Limb (tissue), 2 donors: ENCODE data around the gene MEGF8.

ENCODE experiments used
- DNase-seq, 2 donors: peaks; one replicate each; pipeline ENCODE4 v3.0.0-alpha.2; 2016; ENCODE audit errors: extremely low spot score in 2 of 2

Gene MEGF8

DNA sequence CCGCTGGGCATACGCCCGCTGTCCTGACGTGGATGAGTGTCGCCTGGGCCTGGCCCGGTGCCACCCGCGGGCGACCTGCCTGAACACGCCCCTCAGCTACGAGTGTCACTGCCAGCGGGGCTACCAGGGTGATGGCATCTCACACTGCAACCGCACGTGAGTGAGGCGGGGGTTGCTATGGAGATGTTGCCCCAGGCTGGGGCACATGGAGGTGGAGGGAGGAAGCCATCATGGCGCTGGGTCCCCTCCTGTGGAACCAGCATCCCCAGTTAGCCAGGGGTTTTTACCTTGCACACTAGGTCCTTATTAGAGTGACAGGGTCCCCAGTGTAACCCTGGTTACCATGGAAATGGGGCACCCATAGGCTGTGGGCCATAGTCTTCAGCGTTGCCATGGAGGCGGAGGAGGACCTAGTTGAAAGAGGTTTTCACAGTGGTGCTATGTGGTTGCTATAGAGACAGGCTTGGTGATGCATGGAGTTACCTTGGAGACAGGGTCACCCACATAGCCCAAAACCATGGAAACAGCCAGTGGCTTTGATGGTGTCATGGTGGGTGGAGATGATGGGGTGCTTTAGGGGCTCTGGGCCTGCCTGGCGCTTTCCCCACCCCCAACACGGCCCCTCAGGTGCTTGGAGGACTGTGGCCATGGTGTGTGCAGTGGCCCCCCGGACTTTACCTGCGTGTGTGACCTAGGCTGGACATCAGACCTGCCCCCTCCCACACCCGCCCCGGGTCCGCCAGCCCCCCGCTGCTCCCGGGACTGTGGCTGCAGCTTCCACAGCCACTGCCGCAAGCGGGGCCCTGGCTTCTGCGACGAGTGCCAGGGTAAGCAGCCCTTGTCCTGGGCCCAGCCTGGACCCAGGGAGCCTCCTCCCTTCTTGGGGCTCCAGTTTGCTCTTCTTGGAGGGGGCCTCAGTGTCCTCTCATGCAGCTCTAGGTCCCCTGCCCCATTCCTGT lies 27.1 kb downstream of the MEGF8 start:
- peak in 1 of 2 donors; percentile 73 for DNase-seq

DNA sequence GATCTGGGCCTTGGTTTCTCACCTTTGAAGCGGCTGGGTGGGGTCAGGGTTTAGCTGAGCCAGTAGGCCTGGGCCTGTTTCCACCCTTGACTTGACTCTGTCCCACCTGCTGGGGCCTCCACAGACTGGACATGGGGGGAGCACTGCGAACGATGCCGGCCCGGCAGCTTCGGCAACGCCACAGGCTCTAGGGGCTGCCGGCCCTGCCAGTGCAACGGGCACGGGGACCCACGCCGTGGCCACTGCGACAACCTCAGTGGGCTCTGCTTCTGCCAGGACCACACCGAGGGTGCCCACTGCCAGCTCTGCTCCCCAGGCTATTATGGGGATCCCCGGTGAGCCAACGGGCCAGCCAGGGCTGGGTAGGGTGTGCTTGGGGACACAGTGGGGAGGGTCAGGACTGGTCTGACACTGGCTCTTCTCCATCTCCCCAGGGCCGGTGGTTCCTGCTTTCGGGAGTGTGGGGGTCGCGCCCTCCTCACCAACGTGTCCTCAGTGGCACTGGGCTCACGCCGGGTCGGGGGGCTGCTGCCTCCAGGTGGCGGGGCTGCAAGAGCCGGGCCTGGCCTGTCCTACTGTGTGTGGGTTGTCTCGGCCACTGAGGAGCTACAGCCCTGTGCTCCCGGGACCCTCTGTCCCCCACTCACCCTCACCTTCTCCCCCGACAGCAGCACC lies 28.0 kb downstream of the MEGF8 start:
- no peak for DNase-seq

DNA sequence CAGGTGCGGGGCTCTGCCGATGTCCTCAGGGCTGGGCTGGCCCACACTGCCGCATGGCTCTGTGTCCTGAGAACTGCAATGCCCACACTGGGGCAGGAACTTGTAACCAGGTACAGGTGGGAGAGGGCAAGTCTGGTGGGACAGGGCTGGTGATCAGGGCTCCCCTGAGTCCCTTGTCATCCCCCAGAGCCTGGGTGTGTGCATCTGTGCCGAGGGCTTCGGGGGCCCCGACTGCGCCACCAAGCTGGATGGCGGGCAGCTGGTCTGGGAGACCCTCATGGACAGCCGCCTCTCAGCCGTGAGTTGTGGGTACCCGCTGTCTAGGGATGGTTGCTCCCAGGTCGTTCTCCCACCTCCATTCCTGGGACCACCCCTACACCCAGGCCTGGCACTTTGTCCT lies 30.5 kb downstream of the MEGF8 start:
- no peak for DNase-seq

DNA sequence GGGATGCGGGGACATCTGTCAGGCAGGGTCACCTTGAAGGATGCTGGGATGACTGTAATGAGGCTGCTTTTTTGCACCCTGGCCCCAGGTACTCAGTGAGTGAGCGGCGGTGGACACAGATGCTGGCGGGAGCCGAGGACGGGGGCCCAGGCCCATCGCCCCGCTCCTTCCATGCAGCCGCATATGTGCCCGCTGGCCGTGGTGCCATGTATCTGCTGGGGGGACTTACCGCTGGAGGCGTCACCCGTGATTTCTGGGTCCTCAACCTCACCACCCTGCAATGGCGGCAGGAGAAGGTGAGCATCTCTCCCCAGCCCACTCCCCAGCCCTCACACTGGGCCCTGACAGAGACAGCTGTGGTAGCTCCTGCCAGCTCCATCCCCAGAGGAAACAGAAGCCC lies 31.3 kb downstream of the MEGF8 start:
- no peak for DNase-seq

DNA sequence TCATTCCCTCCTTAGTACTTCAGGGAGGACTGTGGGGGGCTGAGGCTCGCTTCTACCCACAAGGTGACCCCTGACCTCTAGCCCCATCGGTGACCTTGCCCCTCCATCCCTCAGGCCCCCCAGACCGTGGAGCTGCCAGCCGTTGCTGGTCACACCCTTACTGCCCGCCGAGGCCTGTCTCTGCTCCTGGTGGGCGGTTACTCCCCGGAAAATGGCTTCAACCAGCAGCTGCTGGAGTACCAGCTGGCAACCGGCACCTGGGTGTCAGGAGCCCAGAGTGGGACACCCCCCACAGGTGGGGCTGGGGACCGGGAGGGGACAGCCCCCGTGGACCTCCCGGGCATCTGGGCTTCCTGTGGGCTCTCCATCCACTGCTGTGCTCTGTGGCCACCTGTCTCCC lies 31.9 kb downstream of the MEGF8 start:
- DNase-seq: no peak

DNA sequence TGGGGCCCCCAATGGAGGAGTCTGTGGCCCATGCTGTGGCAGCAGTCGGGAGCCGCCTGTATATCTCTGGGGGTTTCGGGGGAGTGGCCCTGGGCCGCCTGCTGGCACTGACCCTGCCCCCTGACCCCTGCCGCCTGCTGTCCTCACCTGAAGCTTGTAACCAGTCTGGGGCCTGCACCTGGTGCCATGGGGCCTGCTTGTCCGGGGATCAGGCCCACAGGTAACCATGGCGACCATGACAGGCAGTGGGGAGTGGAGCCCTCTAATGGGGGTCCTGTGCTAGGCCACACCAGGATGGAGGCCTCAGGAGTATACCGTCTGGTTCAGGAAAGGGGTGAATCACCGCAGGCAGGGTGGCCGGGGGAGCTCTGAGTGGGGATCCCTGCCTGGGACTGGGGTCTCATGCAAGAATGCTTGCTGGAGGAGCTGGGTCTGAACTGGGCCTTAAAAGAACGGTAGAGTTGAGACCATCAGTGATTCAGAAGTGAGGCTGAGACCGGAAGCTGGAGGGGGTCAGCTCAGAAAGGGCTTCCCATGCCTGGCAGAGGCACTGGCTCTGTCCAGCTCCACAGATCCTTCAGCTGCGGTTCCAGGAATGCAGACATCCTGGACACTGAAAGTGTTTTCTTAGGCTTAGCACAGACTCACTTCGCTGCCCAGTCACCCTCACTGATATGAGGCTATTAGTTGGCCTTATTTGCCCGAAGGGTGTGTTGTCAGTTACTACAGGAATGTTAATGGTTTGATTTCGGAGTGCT lies 35.5 kb downstream of the MEGF8 start:
- DNase-seq: no peak

DNA sequence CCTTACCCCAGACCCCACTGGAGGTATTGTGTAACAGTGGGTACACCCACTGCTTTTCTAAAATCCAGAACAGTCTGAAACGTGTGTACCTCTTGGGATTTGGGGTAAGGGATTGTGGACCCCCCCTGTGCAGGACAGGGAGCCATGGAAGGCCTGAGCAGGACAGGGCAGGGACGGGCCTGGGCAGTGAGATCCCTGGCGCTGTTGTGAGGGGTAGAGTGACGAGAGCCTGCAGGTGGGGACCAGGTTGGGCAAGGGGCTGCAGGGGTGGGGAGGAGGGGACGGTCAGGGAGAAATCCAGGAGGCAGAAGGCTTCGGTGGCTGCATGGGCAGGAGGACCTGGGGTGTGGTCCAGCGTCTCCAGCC lies 36.1 kb downstream of the MEGF8 start:
- no peak for DNase-seq

DNA sequence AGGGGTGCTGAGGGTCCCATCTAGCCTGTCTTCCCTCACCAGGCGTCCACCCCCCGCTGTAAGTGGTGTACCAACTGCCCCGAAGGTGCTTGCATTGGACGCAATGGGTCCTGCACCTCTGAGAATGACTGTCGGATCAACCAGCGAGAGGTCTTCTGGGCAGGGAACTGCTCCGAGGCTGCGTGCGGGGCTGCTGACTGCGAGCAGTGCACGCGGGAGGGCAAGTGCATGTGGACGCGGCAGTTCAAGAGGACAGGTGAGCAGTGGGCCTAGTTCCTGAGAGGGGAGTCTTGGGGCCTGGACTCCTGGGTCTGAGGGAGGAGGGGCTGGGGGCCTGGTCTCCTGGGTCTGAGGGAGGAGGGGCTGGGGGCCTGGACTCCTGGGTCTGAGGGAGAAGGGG lies 36.9 kb downstream of the MEGF8 start:
- no peak for DNase-seq

DNA sequence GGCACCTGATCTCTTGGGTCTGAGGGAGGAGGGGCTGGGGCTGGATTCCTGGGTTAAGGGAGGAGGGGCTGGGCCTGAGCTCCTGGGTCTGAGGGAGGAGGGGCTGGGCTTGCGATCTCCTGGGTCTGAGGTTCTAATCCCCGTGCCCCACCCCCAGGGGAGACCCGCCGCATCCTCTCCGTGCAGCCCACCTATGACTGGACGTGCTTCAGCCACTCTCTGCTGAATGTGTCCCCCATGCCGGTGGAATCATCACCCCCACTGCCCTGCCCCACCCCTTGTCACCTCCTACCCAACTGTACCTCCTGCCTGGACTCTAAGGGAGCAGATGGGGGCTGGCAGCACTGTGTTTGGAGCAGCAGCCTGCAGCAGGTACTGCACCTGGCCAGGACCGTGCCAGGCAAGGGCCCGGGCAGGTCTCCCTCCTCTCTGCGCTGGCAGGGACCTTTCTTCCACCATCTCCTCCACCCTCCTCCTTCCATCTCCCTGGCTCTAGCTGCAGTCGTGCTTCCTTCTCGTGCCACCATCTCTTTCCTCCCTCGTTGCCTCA lies 37.5 kb downstream of the MEGF8 start:
- DNase-seq: no peak

DNA sequence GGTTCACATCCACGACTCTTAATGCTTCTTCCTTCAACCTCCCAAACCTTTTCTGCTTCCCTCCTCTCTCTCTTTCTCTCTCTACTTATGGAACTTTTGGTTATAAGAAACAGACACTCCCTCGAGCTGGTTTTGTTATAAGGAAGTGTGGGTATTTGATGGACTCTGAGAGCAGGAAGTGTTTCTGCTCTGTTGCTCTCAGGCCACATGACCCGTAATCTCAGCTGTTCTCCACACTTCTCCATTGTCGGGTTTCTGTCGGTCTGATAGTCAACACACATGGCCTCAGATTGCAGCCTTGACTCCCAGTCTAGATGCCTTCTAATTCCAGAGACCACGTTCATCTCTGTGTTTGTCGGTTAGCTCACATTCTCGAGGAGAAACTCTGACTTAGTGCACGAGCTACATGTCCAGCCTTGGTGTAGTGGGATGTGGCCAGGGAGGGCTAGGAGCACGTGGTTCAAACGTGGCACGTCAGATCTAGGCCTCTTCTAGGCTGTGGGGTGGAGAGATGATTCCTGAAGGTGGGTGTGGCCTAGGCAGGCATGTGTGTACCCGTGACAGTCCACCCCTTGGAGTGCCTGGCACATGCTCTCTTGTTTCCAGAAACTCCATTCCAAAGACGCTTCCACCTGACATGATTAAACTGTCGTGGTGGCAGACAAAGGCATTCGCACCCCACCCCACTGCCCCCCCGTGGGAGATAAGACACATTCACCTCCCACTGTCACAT lies 38.3 kb downstream of the MEGF8 start:
- DNase-seq: no peak

DNA sequence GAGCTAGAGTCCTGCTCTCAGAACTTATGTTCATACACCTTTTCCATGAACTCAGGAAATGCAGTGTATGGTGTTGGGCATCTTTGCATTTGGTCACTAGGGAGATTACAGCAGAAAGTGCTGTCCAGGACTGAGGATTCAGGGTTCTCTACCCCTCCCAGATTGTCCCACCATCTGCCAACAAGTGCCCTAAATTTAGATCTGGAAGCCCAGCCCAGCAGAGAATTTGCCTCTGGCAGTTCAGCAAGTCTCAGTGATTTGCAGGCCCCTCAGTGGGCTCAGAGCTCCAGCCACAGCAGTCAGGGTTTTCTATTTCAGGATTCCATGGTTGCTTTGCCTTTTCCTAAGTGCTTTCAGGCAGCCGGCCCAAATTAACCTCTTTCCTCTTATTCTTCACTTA lies 41.2 kb downstream of the MEGF8 start:
- peak in 1 of 2 donors; percentile 8 for DNase-seq

DNA sequence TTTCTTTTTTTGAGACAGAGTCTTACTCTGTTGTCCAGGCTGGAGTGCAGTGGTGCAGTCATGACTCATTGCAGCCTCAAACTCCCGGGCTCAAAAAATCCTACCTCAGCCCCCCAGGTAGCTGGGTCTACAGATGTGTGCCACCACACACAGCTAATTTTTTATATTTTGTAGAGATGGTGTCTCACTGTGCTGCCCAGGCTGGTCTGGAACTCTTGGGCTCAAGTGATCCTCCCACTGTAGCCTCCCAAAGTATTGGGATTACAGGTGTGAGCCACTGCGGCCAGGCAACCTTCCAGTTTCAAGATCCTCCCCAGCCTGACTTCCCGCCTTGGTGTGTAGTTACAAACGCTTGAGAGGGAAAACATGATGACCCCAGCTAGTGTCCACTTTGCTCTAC lies 42.5 kb downstream of the MEGF8 start:
- no peak for DNase-seq

DNA sequence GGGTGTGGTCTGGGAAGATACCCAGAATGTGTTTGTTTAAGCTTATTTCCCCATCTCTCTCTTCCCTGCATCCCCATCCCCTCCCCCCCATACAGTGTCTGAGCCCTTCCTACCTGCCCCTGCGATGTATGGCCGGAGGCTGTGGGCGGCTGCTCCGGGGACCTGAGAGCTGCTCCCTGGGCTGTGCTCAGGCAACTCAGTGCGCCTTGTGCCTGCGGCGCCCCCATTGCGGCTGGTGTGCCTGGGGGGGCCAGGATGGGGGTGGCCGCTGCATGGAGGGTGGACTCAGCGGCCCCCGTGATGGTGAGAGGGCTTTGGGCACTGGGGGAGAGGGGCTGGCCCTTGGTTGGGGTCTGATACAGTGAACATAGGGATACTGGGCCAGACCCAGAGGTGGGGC lies 42.9 kb downstream of the MEGF8 start:
- no peak for DNase-seq

DNA sequence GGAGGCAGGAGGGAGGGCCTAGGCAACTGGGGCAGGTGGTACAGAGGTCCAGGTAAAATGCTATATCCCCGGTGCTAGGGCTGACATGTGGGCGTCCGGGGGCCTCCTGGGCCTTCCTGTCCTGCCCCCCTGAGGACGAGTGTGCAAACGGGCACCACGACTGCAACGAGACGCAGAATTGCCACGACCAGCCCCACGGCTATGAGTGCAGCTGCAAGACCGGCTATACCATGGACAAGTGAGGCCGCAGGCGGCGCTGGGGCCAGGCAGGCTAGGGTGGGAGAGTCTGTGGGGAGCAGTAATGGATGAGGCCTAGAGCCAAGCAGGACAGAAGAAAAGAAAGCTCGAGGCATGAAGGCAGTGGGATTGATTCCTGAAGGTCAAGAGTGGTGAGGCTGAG lies 43.3 kb downstream of the MEGF8 start:
- DNase-seq: no peak

DNA sequence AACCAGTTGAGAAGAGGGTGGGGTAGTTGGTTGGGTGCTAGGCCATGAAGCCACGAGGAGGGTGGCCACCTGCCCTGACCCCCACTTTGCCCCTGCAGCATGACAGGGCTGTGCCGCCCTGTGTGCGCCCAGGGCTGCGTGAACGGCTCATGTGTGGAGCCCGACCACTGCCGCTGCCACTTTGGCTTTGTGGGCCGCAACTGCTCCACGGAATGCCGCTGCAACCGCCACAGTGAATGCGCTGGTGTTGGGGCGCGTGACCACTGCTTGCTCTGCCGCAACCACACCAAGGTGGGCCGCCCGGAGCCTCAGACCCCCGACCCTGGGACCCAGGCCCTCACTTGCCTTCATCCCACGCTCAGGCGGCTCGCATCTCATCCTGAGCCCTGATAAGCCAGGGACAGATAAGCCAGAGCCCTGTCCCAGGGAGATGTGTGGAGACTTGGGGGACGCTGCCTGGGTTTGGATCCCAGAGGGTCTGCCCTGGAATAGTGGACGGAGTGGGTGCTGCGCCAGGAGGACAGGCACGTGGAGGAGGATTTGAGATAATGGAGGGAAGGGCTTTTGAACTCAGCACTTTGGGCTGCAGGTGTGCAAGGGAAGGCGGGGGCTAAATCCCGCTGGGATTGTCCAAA lies 44.1 kb downstream of the MEGF8 start:
- DNase-seq: no peak

DNA sequence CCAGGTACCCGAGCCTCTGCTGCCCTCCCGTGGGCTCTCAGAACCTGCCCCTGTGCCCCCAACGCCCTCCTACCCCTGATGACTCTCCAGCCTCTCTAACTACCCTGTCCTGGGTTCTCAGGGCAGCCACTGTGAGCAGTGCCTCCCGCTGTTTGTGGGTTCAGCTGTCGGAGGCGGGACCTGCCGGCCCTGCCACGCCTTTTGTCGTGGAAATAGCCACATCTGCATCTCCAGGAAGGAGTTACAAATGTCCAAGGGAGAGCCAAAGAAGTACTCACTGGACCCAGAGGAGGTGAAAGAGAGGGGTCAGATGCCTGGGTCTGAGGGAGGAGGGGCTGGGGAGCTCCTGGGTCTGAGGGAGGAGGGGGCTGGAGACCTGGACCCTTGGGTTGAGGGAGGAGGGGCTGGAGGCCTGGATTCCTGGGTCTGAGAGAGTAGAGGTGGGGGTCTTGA lies 44.7 kb downstream of the MEGF8 start:
- DNase-seq: no peak

DNA sequence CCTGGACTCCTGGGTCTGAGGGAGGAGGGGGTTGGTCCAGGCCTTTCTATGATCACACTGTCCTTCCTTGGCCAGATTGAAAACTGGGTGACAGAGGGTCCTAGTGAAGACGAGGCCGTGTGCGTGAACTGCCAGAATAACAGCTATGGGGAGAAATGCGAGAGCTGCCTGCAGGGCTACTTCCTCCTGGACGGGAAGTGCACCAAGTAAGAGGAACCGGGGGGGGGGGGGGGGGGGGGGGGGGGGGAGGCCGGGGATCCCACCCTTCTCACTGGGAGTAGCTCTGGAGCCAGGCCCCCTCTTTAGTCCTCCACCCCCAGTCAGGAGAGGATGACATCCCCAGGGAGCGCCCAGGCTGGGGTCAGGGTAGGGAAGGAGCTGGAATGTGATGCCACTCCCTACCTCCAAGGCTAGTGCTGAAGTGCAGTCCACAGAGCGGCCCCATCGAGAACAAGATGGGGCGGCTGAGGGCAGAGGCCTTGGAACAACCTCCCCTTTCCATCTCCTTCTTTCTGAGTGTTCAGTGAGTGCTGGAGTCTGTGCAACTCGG lies 45.3 kb downstream of the MEGF8 start:
- no peak for DNase-seq

DNA sequence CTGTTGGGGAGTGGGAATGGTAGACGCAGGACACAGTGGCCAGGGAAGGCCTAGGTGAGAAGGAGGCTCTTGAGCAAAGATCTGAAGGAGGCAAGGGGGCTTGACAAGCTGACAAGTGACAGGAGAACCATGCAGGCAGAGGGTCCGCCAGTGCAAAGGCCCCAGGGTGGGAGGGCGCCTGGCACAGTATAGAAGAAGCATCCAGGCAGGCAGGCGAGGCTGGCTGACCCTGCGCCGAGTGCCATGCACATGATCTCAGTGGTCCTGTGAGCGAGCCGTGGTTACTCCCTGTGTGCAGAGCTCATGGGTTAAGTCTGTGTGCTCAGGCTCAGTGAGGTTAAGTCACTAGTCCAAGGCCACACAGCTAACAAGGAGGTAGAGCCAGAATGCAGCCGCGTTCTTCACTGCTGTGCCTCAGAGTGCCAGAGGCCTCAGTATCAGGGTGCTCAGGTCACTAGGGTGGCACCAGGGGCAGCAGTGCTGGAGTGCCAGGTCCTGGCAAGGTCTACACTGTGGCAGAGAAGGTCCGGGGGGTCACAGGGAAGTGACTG lies 49.5 kb downstream of the MEGF8 start:
- no peak for DNase-seq

DNA sequence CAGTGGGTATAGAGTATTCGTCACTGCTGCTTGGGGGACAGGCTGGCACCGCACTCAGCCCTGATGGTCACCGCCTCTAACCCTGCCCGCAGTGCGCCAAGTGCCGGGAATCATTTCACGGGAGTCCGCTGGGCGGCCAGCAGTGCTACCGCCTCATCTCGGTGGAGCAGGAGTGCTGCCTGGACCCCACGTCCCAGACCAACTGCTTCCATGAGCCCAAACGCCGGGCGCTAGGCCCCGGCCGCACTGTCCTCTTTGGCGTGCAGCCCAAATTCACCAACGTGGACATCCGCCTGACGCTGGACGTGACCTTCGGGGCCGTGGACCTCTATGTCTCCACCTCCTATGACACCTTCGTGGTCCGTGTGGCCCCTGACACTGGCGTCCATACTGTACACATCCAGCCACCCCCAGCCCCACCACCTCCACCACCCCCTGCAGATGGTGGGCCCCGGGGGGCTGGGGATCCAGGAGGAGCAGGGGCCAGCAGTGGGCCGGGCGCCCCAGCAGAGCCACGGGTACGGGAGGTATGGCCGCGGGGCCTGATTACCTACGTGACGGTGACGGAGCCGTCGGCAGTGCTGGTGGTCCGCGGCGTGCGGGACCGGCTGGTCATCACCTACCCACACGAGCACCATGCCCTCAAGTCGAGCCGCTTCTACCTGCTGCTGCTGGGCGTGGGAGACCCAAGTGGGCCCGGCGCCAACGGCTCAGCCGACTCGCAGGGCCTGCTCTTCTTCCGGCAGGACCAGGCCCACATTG lies 50.2 kb downstream of the MEGF8 start:
- DNase-seq: no peak
